H9 (cell line): Measurements from ENCODE around the gene MFSD6. TPM values are rescaled to one million over a fixed set of nuclear protein-coding genes. Genes with fewer than 3 reads are reported as not detected.

Experiments
- DNase-seq: peaks from one replicate; pipeline ENCODE4 v3.0.0-alpha.2; 2017
- H2AFZ ChIP-seq: one replicate; pipeline ENCODE4 v1.6.1; 2013; ENCODE audit warnings: mild to moderate bottlenecking, low read length, control low read depth, moderate library complexity
- H2AK5ac ChIP-seq: 2 replicates; pipeline ENCODE4 v1.6.1; 2013; ENCODE audit warnings: low read length, control low read depth, mixed read lengths; ENCODE audit not compliant: insufficient read length
- H2BK120ac ChIP-seq: one replicate; pipeline ENCODE4 v1.6.1; 2013; ENCODE audit warnings: low read depth, mild to moderate bottlenecking, low read length, control low read depth, inconsistent platforms; ENCODE audit not compliant: poor library complexity, severe bottlenecking
- H2BK12ac ChIP-seq: 2 replicates; pipeline ENCODE4 v1.6.1; 2013; ENCODE audit warnings: low read length, control low read depth, mixed read lengths, low read depth; ENCODE audit not compliant: insufficient read length
- H2BK15ac ChIP-seq: 2 replicates; pipeline ENCODE4 v1.6.1; 2013; ENCODE audit warnings: low read depth, low read length, control low read depth
- H2BK20ac ChIP-seq: one replicate; pipeline ENCODE4 v1.6.1; 2013; ENCODE audit warnings: low read depth, mild to moderate bottlenecking, low read length, control low read depth, inconsistent platforms; ENCODE audit not compliant: poor library complexity, severe bottlenecking
- H2BK5ac ChIP-seq: 2 replicates; pipeline ENCODE4 v1.6.1; 2013; ENCODE audit warnings: low read length, control low read depth, mixed read lengths; ENCODE audit not compliant: insufficient read length
- H3K14ac ChIP-seq: 2 replicates; pipeline ENCODE4 v1.6.1; 2013; ENCODE audit warnings: low read length, control low read depth; ENCODE audit not compliant: insufficient read depth
- H3K18ac ChIP-seq: 2 replicates; pipeline ENCODE4 v1.6.1; 2013; ENCODE audit warnings: low read depth, mild to moderate bottlenecking, mixed read lengths, low read length, control low read depth; ENCODE audit not compliant: insufficient read length
- H3K23ac ChIP-seq: 2 replicates; pipeline ENCODE4 v1.6.1; 2013; ENCODE audit warnings: low read length, control low read depth, mixed read lengths, low read depth; ENCODE audit not compliant: insufficient read length
- H3K23me2 ChIP-seq: 2 replicates; pipeline ENCODE4 v1.6.1; 2013; ENCODE audit warnings: low read depth, mild to moderate bottlenecking, mixed read lengths, low read length, control low read depth; ENCODE audit not compliant: insufficient read length, poor library complexity, severe bottlenecking
- H3K27ac ChIP-seq: 2 replicates; pipeline ENCODE4 v1.5.1; 2013; ENCODE audit warnings: low read length, control low read depth, mixed read lengths, low read depth; ENCODE audit not compliant: insufficient read length
- H3K27me3 ChIP-seq: 2 replicates; pipeline ENCODE4 v1.6.1; 2013; ENCODE audit warnings: low read length, control low read depth, inconsistent platforms; ENCODE audit not compliant: insufficient read depth
- H3K4ac ChIP-seq: 2 replicates; pipeline ENCODE4 v1.6.1; 2013; ENCODE audit warnings: low read depth, mild to moderate bottlenecking, control low read depth, inconsistent platforms, low read length, moderate library complexity
- H3K4me1 ChIP-seq: 2 replicates; pipeline ENCODE4 v1.6.1; 2013; ENCODE audit warnings: low read length, control low read depth, inconsistent platforms; ENCODE audit not compliant: insufficient read depth
- H3K4me2 ChIP-seq: 2 replicates; pipeline ENCODE4 v1.6.1; 2013; ENCODE audit warnings: low read length, control low read depth, mixed read lengths; ENCODE audit not compliant: insufficient read length, insufficient read depth
- H3K56ac ChIP-seq: 2 replicates; pipeline ENCODE4 v1.6.1; 2013; ENCODE audit warnings: low read depth, mild to moderate bottlenecking, mixed read lengths, low read length, control low read depth; ENCODE audit not compliant: insufficient read length
- H3K79me1 ChIP-seq: 2 replicates; pipeline ENCODE4 v1.6.1; 2013; ENCODE audit warnings: low read depth, mild to moderate bottlenecking, moderate library complexity, low read length, control low read depth, inconsistent platforms; ENCODE audit not compliant: insufficient read depth, poor library complexity, severe bottlenecking
- H3K79me2 ChIP-seq: 2 replicates; pipeline ENCODE4 v1.6.1; 2013; ENCODE audit warnings: low read length, control low read depth, inconsistent platforms; ENCODE audit not compliant: insufficient read depth
- H3K9ac ChIP-seq: 2 replicates; pipeline ENCODE4 v1.6.1; 2013; ENCODE audit warnings: low read length, control low read depth, mixed read lengths; ENCODE audit not compliant: insufficient read length; ENCODE audit errors: extremely low read depth
- H3K9me3 ChIP-seq: one replicate; pipeline ENCODE4 v1.6.1; 2013; ENCODE audit warnings: low read depth, low read length, inconsistent platforms; ENCODE audit not compliant: control insufficient read depth
- H3T11ph ChIP-seq: one replicate; pipeline ENCODE4 v1.6.1; 2013; ENCODE audit warnings: mild to moderate bottlenecking, low read length, control low read depth, inconsistent platforms
- H4K20me1 ChIP-seq: one replicate; pipeline ENCODE4 v1.6.1; 2013; ENCODE audit not compliant: control insufficient read depth, insufficient read length, insufficient read depth
- H4K5ac ChIP-seq: 2 replicates; pipeline ENCODE4 v1.6.1; 2013; ENCODE audit warnings: low read depth, mild to moderate bottlenecking, mixed read lengths, low read length, control low read depth; ENCODE audit not compliant: insufficient read length
- H4K8ac ChIP-seq: replicated peaks from 2 replicates; pipeline ENCODE4 v1.6.1; 2013; ENCODE audit warnings: low read length, control low read depth, mixed read lengths, low read depth; ENCODE audit not compliant: insufficient read length
- H4K91ac ChIP-seq: 2 replicates; pipeline ENCODE4 v1.6.1; 2013; ENCODE audit warnings: low read depth, mild to moderate bottlenecking, moderate library complexity, mixed read lengths, low read length, control low read depth; ENCODE audit not compliant: insufficient read length
- H3K27ac Mint-ChIP-seq, 3 experiments: 2 replicates in 2 of 3; 3 replicates in 1 of 3; pipeline ENCODE4 v1.8.0; 2020 to 2021; ENCODE audit warnings: mixed read lengths in 3 of 3, mild to moderate bottlenecking in 1 of 3, moderate library complexity in 1 of 3
- H3K27me3 Mint-ChIP-seq: 2 replicates; pipeline ENCODE4 v1.8.0; 2021; ENCODE audit warnings: low read depth, mild to moderate bottlenecking, moderate library complexity, mixed read lengths
- H3K36me3 Mint-ChIP-seq, 3 experiments: 2 replicates in 2 of 3; 3 replicates in 1 of 3; pipeline ENCODE4 v1.8.0; 2020 to 2021; ENCODE audit warnings: low read depth in 3 of 3, mixed read lengths in 3 of 3; ENCODE audit not compliant: insufficient read depth in 1 of 3
- H3K4me1 Mint-ChIP-seq, 2 experiments: 2 replicates each; pipeline ENCODE4 v1.8.0; 2020; ENCODE audit warnings: mixed read lengths in 2 of 2
- H3K4me3 Mint-ChIP-seq, 2 experiments: 2 replicates in 1 of 2; 3 replicates in 1 of 2; pipeline ENCODE4 v1.8.0; 2020 to 2021; ENCODE audit warnings: mild to moderate bottlenecking in 2 of 2, mixed read lengths in 2 of 2, moderate library complexity in 1 of 2
- H3K9me3 Mint-ChIP-seq, 2 experiments: 2 replicates in 1 of 2; 3 replicates in 1 of 2; pipeline ENCODE4 v1.8.0; 2020; ENCODE audit warnings: mild to moderate bottlenecking in 2 of 2, mixed read lengths in 2 of 2, moderate library complexity in 1 of 2
- WGBS: extraction: QIAGEN DNeasy Blood & Tissue Kit; methylation state at CpG from one replicate; pipeline ENCODE4 v1.1.7; 2013; ENCODE audit warnings: missing lambda C conversion rate, low lambda C conversion rate, mixed read lengths; ENCODE audit not compliant: insufficient read length; ENCODE audit errors: extremely low coverage; 5-methylcytosine and 5-hydroxymethylcytosine counted together
- total RNA-seq: library from RNA; stranded (reverse); gene quantifications from 2 replicates; pipeline ENCODE4 v1.2.1, GENCODE V29; 2021
- TF ChIP-seq, protein P1 (sequence below): fragments of 200-600 bp; sonication (generic); conservative IDR thresholded peaks from 3 replicates; pipeline ENCODE4 v1.8.0; 2021; ENCODE audit warnings: antibody characterized with exemption, mild to moderate bottlenecking

Gene MFSD6
- total RNA-seq, 1 experiment from 2014 or later = 4.0 TPM

DNA sequence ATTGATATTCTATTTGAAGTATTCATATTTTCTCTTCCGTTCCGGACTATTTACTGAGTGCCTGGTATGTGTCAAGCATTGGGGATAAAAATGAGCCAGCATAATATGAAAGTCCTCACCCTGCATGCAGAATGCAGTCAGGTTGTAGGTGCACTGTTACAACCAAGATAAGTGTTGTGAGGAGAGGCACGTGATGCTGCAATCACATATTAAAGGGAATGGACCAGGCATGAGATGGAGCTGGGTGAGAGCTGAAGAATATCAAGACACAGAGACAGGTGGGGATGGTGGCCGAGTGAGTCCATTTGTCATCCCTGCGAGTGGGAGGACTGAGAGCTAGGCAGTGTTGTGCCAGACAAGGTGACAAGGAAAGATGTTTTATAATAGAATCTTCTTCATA is 52.3 kb downstream of the MFSD6 start:
- Mint-ChIP-seq H3K4me1 (no peaks in the 10 kb centered on the region), H3K27ac (no peak overlapping the region), H3K4me3 (no peak overlapping the region), H3K36me3 (no peaks in the 10 kb centered on the region; a peak in 1 of 7 replicates), H3K27me3 (no peaks in the 10 kb centered on the region), H3K9me3 (no peaks in the 10 kb centered on the region)
- H4K5ac ChIP-seq = no peak overlapping the region
- H3K4me1 ChIP-seq = no peaks in the 10 kb centered on the region
- H4K8ac ChIP-seq = no peak overlapping the region
- H3K56ac ChIP-seq = no peak overlapping the region
- H3K9ac ChIP-seq = no peak overlapping the region
- H3K27ac ChIP-seq = no peak overlapping the region
- TF ChIP-seq, protein P1, sequence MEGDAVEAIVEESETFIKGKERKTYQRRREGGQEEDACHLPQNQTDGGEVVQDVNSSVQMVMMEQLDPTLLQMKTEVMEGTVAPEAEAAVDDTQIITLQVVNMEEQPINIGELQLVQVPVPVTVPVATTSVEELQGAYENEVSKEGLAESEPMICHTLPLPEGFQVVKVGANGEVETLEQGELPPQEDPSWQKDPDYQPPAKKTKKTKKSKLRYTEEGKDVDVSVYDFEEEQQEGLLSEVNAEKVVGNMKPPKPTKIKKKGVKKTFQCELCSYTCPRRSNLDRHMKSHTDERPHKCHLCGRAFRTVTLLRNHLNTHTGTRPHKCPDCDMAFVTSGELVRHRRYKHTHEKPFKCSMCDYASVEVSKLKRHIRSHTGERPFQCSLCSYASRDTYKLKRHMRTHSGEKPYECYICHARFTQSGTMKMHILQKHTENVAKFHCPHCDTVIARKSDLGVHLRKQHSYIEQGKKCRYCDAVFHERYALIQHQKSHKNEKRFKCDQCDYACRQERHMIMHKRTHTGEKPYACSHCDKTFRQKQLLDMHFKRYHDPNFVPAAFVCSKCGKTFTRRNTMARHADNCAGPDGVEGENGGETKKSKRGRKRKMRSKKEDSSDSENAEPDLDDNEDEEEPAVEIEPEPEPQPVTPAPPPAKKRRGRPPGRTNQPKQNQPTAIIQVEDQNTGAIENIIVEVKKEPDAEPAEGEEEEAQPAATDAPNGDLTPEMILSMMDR = no peak
- H3K27me3 ChIP-seq = no peaks in the 10 kb centered on the region
- no peaks in the 10 kb centered on the region for H4K20me1 ChIP-seq
- no peak overlapping the region for H3K14ac ChIP-seq
- H2BK12ac ChIP-seq = no peak overlapping the region
- H3K4ac ChIP-seq = no peak overlapping the region
- H3K23me2 ChIP-seq = no peaks in the 10 kb centered on the region
- no peaks in the 10 kb centered on the region for H3K79me1 ChIP-seq
- DNase-seq = no peak
- no peak overlapping the region for H2BK15ac ChIP-seq
- H2BK120ac ChIP-seq = no peak overlapping the region
- no peak overlapping the region for H3K4me2 ChIP-seq
- no peak overlapping the region for H3K18ac ChIP-seq
- H3K23ac ChIP-seq = no peak overlapping the region
- no peaks in the 10 kb centered on the region for H3K9me3 ChIP-seq
- WGBS = no CpG with 5 or more reads among the region's 5 CpGs
- no peak overlapping the region for H2AFZ ChIP-seq
- H2BK5ac ChIP-seq = no peak overlapping the region
- H4K91ac ChIP-seq = no peak overlapping the region
- no peak overlapping the region for H3T11ph ChIP-seq
- H2AK5ac ChIP-seq = no peak overlapping the region
- H3K79me2 ChIP-seq = no peaks in the 10 kb centered on the region
- no peak overlapping the region for H2BK20ac ChIP-seq
